Parathyroid adenoma (tissue), 2 donors: ENCODE data around the gene ARHGAP44.
"Not testable (repeated sequence)": the region's sequence is repeated elsewhere in the genome, so short reads cannot be mapped to it uniquely, and the experiment has no call there.

Experiments used
- H2AFZ ChIP-seq: fragments of 300-600 bp; sonication (generic); one replicate; pipeline ENCODE4 v1.7.0; 2017; ENCODE audit warnings: antibody characterized with exemption, mild to moderate bottlenecking
- H3K27ac ChIP-seq: fragments of 300-600 bp; sonication (generic); one replicate; pipeline ENCODE4 v1.7.0; 2017
- H3K27me3 ChIP-seq: fragments of 300-600 bp; sonication (generic); one replicate; pipeline ENCODE4 v1.7.0; 2017; ENCODE audit warnings: low read length; ENCODE audit not compliant: control insufficient read depth, insufficient read depth
- H3K36me3 ChIP-seq: fragments of 300-600 bp; sonication (generic); one replicate; pipeline ENCODE4 v1.7.0; 2017; ENCODE audit warnings: low read length; ENCODE audit not compliant: control insufficient read depth, insufficient read depth
- H3K4me1 ChIP-seq: fragments of 300-600 bp; sonication (generic); one replicate; pipeline ENCODE4 v1.7.0; 2017; ENCODE audit warnings: control low read depth
- H3K4me2 ChIP-seq: fragments of 300-600 bp; sonication (generic); one replicate; pipeline ENCODE4 v1.7.0; 2017; ENCODE audit warnings: low read length
- H3K4me3 ChIP-seq: fragments of 300-600 bp; sonication (generic); one replicate; pipeline ENCODE4 v1.7.0; 2017; ENCODE audit warnings: low read depth, low read length
- H3K79me2 ChIP-seq: fragments of 300-600 bp; sonication (generic); one replicate; pipeline ENCODE4 v1.7.0; 2017; ENCODE audit warnings: control low read depth
- H3K9ac ChIP-seq: fragments of 300-600 bp; sonication (generic); one replicate; pipeline ENCODE4 v1.7.0; 2017; ENCODE audit warnings: mild to moderate bottlenecking
- H3K9me3 ChIP-seq: fragments of 300-600 bp; sonication (generic); one replicate; pipeline ENCODE4 v1.7.0; 2017; ENCODE audit warnings: low read length; ENCODE audit not compliant: control insufficient read depth
- CTCF ChIP-seq: fragments of 300-600 bp; sonication (generic); IDR thresholded peaks from one replicate; pipeline ENCODE4 v1.7.0; 2017; ENCODE audit warnings: antibody characterized with exemption, mild to moderate bottlenecking
- donor health status: primary hyperparathyroidism.

ARHGAP44 gene

DNA sequence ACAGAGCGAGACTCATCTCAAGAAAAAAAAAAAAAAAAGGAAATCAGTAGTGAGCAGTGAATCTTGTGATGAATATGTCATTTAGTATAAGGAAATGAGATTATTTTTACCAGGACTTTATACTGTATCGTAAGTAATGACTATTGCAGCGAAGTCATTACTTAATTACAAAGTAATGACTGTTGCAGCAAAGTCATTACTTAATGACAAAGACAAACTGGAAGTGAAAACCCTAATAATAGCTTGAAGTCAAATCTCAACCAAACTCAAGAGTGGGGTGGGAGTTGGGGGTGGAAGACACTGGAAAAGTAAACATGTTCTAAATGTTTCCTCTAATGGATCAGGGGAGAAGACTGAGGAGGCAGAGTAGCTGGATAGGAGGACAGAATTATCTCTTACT, 76.5 kb downstream of the ARHGAP44 start:
- H3K27me3 ChIP-seq = no peaks in the 10 kb centered on the region
- no peak overlapping the region for H3K4me2 ChIP-seq
- no peak overlapping the region for H3K27ac ChIP-seq
- no peak overlapping the region for H2AFZ ChIP-seq
- no peaks in the 10 kb centered on the region for H3K9me3 ChIP-seq
- no peaks in the 10 kb centered on the region for H3K4me1 ChIP-seq
- H3K4me3 ChIP-seq = no peak overlapping the region
- H3K36me3 ChIP-seq = no peaks in the 10 kb centered on the region
- H3K9ac ChIP-seq = no peak overlapping the region
- peaks cover 20% of the 10 kb centered on the region for H3K79me2 ChIP-seq
- TF ChIP-seq CTCF = no peak

- Histone ChIP-seq H3K4me2 (no peak overlapping the region), H3K27ac (no peak overlapping the region), H3K36me3 (no peaks in the 10 kb centered on the region), H3K79me2 (peaks cover 20% of the 10 kb centered on the region), H3K27me3 (no peaks in the 10 kb centered on the region), H3K9ac (no peak overlapping the region), H2AFZ (no peak overlapping the region), H3K9me3 (no peaks in the 10 kb centered on the region), H3K4me3 (no peak overlapping the region), H3K4me1 (no peaks in the 10 kb centered on the region)
- no peak for TF ChIP-seq CTCF
Measured at GRCh38 chr17:12866244-12866643, 76.9 kb downstream of the ARHGAP44 start.

DNA sequence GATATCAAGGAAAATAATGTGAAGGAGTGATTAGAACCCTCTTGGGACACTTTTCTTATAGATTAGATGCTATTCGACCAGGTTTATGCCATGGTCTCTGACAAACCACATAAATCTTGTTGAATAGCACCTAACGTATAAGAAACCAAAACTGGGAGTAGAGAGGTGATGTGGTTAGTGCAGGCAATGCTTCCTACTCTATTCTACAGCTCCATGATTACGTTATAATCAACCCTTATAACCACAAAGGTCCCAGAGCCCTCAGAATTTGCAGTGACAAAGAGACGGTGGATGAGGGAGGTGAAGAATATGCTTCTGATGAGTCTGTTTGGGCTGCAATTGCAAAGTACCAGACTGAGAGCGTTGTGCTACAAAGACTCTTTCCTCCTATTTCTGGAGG, 78.4 kb downstream of the ARHGAP44 start:
- Histone ChIP-seq H3K4me3 (no peak overlapping the region), H3K79me2 (peaks cover 24% of the 10 kb centered on the region), H2AFZ (no peak overlapping the region), H3K9me3 (no peaks in the 10 kb centered on the region), H3K36me3 (no peaks in the 10 kb centered on the region), H3K27ac (no peak overlapping the region), H3K27me3 (no peaks in the 10 kb centered on the region), H3K4me1 (no peaks in the 10 kb centered on the region), H3K9ac (no peak overlapping the region), H3K4me2 (no peak overlapping the region)
- TF ChIP-seq CTCF = no peak

DNA sequence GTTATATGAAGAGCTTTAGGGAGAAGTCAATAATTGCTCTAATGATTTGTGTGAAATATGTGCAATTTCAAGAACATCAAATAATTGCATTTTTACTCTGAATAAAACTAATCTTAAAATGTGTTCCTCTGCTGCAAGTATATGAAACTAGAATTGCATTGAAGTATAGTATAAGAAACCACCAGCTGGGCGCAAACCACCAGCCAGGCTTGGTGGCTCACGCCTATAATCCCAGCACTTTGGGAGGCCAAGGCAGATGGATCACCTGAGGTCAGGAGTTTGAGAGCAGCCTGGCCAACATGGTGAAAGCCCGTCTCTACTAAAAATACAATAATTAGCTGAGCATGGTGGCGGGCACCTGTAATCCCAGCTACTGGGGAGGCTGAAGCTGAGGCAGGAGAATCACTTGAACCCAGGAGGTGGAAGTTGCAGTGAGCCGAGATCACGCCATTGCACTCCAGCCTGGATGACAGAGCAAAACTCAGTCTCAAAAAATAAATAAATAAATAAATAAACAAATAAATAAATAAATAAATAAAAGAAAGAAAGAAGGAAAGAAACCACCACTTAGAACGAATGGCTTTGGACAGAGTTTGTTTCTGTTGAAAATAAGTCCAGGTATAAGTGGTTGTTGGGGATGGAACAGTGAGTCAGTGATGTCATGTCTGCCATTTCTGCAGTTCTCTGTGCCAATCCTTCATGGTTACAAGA, 84.3 kb downstream of the ARHGAP44 start:
- H3K9me3 ChIP-seq, H3K27ac ChIP-seq, H3K27me3 ChIP-seq: not testable (repeated sequence)

DNA sequence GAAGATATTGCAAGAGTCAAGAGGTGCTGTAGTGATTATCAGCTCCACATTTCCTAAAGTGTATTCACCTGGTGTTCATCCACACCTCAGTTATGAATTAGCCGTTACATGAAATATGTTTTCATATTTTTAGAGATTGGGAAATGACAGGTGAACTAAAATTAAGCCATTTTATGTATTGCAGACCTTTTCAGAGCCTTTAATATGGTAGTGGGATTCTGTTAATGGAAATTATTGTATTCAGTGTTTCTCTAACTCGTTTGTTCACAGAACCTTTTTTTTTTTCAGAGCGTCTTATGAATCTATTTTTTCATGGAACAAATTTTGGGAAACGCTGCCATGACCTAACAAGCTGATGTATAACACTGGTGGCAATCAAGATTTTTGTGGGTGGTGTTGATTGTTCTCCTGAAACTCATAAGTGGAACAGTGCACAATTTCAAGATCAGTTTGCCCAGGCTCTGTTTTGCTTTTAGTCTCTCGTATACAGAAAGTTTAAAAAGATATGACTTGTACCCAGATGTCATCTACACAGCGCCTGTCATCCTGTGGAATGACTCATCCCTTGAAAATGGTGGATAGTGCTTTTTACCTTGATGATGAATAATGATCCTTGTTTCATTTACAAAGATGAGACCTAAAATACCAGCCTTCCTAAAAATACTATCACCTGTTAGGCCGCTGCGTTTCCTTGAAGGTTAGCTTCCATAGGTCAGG, 88.8 kb downstream of the ARHGAP44 start:
- no peaks in the 10 kb centered on the region for H3K9me3 ChIP-seq
- H3K4me3 ChIP-seq = no peak overlapping the region

More for the DNA sequence above, 84.3 kb downstream of the ARHGAP44 start:
- H3K4me3 ChIP-seq, H3K36me3 ChIP-seq, H3K4me2 ChIP-seq, H3K9ac ChIP-seq, H2AFZ ChIP-seq, H3K4me1 ChIP-seq: not testable (repeated sequence)
- H3K79me2 ChIP-seq = peaks cover 28% of the 10 kb centered on the region

DNA sequence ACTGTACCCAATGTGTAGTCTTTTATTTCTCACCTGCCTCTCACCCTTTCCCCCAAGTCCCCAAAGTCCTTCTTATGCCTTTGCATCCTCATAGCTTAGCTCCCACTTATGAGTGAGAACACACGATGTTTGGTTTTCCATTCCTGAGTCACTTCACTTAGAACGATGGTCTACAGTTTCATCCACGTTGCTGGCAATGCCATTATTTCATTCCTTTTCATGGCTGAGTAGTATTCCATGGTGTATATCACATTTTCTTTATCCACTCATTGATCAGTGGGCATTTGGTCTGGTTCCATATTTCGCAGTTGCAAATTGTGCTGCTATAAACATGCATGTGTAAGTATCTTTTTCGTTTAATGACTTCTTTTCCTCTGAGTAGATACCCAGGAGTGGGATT, 89.8 kb downstream of the ARHGAP44 start:
- not testable (repeated sequence) for H3K9ac ChIP-seq, H3K27me3 ChIP-seq, H2AFZ ChIP-seq, H3K4me1 ChIP-seq, H3K27ac ChIP-seq, H3K79me2 ChIP-seq, H3K4me2 ChIP-seq, H3K9me3 ChIP-seq, H3K36me3 ChIP-seq, H3K4me3 ChIP-seq

More for the DNA sequence above, 88.8 kb downstream of the ARHGAP44 start:
- H3K9ac ChIP-seq = no peak overlapping the region
- no peak overlapping the region for H3K4me2 ChIP-seq
- no peaks in the 10 kb centered on the region for H3K27me3 ChIP-seq
- peaks cover 8% of the 10 kb centered on the region for H3K79me2 ChIP-seq
- TF ChIP-seq CTCF = no peak
- H3K36me3 ChIP-seq = no peaks in the 10 kb centered on the region
- H3K27ac ChIP-seq = no peak overlapping the region
- no peak overlapping the region for H2AFZ ChIP-seq
- H3K4me1 ChIP-seq = no peaks in the 10 kb centered on the region
